ENCODE measurements around the gene MLST8.
A peak's percentile ranks its signal among the peaks of the same experiment; 100 is the strongest.

The MLST8 gene

DNA sequence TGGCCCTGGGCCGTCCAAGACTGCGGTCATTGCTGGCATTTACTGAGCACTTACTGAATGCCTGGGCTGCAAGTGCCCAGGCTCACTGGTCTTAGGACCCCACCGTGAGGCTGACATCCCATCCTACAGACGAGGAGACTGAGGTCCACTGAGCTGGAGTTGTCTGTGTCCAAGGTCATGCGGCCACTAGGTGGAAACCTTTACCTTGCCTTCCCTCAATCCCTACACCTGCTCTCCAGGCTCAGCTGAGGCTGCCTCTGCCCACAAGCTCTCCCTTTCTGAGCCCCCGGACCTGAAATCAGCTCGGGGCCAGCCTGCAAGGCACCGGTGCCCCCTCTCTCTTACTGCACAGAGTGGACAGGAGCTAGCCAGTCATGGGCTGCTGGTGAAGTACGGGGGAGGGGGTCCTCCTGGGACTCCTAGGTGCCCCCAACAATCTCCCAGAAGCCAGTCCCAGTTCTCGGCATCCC lies 10.4 kb upstream of the MLST8 start:
- TF ChIP-seq RAD21 (IDR thresholded peaks at IDR 0.05; ENCODE audit: low read depth), result peak; percentile 79
- TF ChIP-seq NFIC (IDR thresholded peaks at IDR 0.05), result no peak
- no peak for TF ChIP-seq TCF12 (IDR thresholded peaks at IDR 0.05; ENCODE audit: low read depth)
- TF ChIP-seq, protein P1, sequence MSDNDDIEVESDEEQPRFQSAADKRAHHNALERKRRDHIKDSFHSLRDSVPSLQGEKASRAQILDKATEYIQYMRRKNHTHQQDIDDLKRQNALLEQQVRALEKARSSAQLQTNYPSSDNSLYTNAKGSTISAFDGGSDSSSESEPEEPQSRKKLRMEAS (IDR thresholded peaks at IDR 0.05), result 0 out of 2 replicates have a peak, but pooled peaks have one; percentile 9
- TF ChIP-seq TAF1 (IDR thresholded peaks at IDR 0.05; ENCODE audit: low read depth), result no peak

DNA sequence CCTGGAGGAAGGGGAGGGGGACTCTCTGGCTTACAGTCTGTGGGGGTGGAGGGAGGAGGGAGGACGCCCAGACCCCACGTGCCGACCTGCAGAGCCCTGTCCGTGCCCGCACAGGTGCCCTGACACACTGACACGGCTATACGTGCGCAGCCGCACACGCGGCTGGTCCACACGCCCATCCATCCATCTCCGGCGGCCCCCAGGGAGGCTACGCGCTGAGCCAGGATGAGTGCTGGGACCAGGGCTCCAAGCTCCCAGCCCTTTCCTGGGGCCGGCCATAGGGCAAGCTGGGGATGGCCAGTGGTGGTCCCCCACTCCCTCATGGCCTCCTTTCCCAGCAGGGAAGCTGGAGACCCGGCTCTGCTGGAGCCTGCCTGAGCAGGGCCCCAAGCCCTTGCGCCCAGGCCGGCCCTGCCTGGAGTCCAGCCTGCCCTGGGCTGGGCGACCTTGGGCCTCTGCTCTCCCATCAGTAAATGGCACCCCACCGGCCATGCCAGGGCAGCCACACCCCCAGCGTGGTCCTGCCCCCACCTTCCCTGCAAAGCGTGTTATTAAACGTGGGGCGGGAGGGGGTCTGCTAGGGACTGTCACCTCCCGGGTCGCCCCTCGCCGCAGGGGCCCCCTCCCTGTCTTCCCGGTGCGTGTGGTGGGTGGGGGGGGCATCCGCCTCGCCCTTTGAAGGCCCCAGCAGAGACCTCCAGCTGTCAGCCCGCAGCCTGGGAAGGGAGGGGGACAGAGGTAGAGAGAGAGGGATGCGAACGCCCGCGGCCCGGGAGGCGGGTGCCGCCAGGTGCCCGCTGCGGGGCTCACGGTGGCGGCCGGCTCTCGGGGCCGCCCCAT lies 9.7 kb upstream of the MLST8 start:
- TF ChIP-seq TEAD4 (IDR thresholded peaks at IDR 0.05), result no peak
- TF ChIP-seq EGR1 (IDR thresholded peaks at IDR 0.05), result no peak
- TF ChIP-seq, protein P2, sequence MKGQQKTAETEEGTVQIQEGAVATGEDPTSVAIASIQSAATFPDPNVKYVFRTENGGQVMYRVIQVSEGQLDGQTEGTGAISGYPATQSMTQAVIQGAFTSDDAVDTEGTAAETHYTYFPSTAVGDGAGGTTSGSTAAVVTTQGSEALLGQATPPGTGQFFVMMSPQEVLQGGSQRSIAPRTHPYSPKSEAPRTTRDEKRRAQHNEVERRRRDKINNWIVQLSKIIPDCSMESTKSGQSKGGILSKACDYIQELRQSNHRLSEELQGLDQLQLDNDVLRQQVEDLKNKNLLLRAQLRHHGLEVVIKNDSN (IDR thresholded peaks at IDR 0.05), result no peak
- TF ChIP-seq EP300 (IDR thresholded peaks at IDR 0.05; ENCODE audit: borderline replicate concordance), result no peak
- TF ChIP-seq CREB1 (IDR thresholded peaks at IDR 0.05; ENCODE audit: low read depth), result no peak
- no peak for TF ChIP-seq YY1 (IDR thresholded peaks at IDR 0.05; ENCODE audit: low read depth)
- no peak for TF ChIP-seq TCF12 (IDR thresholded peaks at IDR 0.05; ENCODE audit: low read depth)
- TF ChIP-seq, protein P1 (IDR thresholded peaks at IDR 0.05), result no peak
- TF ChIP-seq RAD21 (IDR thresholded peaks at IDR 0.05; ENCODE audit: low read depth), result no peak
- no peak for TF ChIP-seq FOXM1 (IDR thresholded peaks at IDR 0.05; ENCODE audit: borderline replicate concordance, low read depth)
- TF ChIP-seq, protein P3, sequence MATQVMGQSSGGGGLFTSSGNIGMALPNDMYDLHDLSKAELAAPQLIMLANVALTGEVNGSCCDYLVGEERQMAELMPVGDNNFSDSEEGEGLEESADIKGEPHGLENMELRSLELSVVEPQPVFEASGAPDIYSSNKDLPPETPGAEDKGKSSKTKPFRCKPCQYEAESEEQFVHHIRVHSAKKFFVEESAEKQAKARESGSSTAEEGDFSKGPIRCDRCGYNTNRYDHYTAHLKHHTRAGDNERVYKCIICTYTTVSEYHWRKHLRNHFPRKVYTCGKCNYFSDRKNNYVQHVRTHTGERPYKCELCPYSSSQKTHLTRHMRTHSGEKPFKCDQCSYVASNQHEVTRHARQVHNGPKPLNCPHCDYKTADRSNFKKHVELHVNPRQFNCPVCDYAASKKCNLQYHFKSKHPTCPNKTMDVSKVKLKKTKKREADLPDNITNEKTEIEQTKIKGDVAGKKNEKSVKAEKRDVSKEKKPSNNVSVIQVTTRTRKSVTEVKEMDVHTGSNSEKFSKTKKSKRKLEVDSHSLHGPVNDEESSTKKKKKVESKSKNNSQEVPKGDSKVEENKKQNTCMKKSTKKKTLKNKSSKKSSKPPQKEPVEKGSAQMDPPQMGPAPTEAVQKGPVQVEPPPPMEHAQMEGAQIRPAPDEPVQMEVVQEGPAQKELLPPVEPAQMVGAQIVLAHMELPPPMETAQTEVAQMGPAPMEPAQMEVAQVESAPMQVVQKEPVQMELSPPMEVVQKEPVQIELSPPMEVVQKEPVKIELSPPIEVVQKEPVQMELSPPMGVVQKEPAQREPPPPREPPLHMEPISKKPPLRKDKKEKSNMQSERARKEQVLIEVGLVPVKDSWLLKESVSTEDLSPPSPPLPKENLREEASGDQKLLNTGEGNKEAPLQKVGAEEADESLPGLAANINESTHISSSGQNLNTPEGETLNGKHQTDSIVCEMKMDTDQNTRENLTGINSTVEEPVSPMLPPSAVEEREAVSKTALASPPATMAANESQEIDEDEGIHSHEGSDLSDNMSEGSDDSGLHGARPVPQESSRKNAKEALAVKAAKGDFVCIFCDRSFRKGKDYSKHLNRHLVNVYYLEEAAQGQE (IDR thresholded peaks at IDR 0.05; ENCODE audit: low read depth), result no peak
- no peak for TF ChIP-seq NFIC (IDR thresholded peaks at IDR 0.05)
- TF ChIP-seq TAF1 (IDR thresholded peaks at IDR 0.05; ENCODE audit: low read depth), result no peak
- TF ChIP-seq CEBPB (IDR thresholded peaks at IDR 0.05), result no peak
- no peak for TF ChIP-seq ZBTB7A (IDR thresholded peaks at IDR 0.05; ENCODE audit: low read depth)

DNA sequence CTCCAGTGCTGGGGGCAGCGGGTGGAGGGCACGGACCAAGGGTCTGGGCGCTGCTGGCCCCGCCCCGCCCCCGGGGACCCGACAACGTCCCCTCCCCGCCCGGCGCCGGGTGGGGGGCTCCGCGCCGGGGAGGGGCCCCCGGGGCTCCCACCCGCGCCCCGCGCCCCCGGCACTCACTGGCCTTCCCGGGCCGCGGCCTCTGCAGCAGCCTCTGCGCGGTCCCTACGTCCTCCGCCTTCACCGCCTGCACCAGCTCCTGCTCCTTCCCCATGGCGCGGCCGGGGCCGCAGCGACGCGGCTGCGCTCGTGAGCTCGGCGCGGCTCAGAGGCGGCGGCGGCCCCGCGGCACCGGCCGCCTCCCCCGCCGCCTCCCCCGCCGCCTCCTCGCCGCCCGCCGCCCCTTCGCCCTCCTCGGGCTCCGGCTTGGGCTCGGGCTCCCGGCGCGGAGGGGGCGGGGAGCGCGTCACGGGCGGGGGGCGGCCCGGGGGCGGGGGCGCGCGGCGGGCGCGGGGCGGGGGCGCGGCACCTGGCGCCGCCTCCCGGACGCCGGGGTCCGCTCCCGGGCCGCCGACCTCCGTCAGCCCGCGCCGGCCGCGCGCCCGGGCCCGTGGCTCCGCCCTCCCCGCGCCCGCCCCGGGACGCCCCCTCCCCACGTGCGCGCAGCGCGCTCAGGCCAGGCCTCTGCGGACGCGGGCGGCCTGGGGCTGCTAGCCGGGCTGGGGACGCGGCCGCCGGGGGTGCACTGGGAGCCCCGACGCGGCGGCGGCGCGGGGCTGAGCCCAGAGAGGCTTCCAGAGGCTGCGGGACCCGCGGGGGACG lies 8.9 kb upstream of the MLST8 start, which contains the start of gene CASKIN1:
Gene CASKIN1, minus strand, starts transcription at position 444 of the 819 bp plus-strand sequence. Its CDS starts 173 bp downstream, at position 271.
- TF ChIP-seq TAF1 (IDR thresholded peaks at IDR 0.05; ENCODE audit: low read depth), result no peak; the same call in 1 of the 2 replicates
- TF ChIP-seq, protein P1 (IDR thresholded peaks at IDR 0.05), result 0 out of 2 replicates have a peak, but pooled peaks have one; percentile 29

DNA sequence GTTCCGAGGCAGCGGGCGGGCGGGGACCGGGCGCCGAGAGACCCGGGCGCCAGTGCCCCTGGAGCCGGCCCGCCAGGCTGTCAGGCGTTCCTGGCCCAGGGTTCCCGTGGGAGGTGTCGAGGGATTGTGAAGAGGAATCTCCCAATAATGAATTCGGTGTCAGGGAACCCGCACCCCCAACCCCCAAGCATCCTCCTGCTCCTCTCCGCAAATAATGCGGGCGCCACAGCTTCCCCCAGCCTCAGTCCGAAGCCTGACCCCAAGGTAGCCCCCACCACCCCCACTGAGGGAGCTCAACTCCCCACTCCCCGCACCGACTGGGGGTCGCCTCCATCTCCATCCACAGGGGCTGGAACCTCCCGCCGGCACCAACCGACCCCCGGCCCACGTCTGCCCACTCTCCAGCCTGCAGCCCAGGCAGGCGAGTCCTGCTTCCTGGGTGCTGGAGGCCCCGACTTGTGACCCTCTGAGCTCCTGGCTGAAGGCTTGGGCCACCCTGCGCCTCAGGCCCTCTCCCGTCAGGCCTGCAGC lies 8.2 kb upstream of the MLST8 start:
- TF ChIP-seq, protein P1 (IDR thresholded peaks at IDR 0.05), result no peak

DNA sequence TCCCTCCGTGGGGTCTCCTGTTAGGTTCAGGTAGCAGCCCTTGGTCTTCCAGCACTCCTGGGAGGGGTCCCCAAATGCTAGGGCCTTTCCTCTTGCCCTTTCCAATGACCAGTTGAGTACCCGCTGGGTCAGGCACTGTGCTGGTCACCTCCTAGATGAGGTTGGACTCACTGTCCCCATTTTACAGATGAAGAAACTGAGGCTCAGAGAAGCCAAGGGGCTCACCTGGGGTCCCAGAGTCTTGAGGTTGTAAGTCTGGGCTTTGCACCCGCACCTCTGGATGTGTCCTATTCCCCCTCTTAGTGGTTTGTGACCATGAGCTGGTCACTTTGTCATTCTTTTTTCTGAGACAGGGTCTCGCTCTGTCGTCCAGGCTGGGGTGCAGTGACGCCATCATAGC lies 7.5 kb upstream of the MLST8 start:
- TF ChIP-seq, protein P1 (IDR thresholded peaks at IDR 0.05), result no peak
- TF ChIP-seq TEAD4 (IDR thresholded peaks at IDR 0.05), result no peak
- TF ChIP-seq ZBTB7A (IDR thresholded peaks at IDR 0.05; ENCODE audit: low read depth), result no peak
- no peak for TF ChIP-seq CEBPB (IDR thresholded peaks at IDR 0.05)
- TF ChIP-seq EP300 (IDR thresholded peaks at IDR 0.05; ENCODE audit: borderline replicate concordance), result no peak
- TF ChIP-seq TAF1 (IDR thresholded peaks at IDR 0.05; ENCODE audit: low read depth), result no peak
- no peak for TF ChIP-seq TCF12 (IDR thresholded peaks at IDR 0.05; ENCODE audit: low read depth)
- TF ChIP-seq CREB1 (IDR thresholded peaks at IDR 0.05; ENCODE audit: low read depth), result no peak
- TF ChIP-seq, protein P2 (IDR thresholded peaks at IDR 0.05), result no peak
- TF ChIP-seq FOXM1 (IDR thresholded peaks at IDR 0.05; ENCODE audit: borderline replicate concordance, low read depth), result no peak
- TF ChIP-seq RAD21 (IDR thresholded peaks at IDR 0.05; ENCODE audit: low read depth), result no peak
- no peak for TF ChIP-seq NFIC (IDR thresholded peaks at IDR 0.05)
- no peak for TF ChIP-seq EGR1 (IDR thresholded peaks at IDR 0.05)
- TF ChIP-seq, protein P3 (IDR thresholded peaks at IDR 0.05; ENCODE audit: low read depth), result no peak
- no peak for TF ChIP-seq YY1 (IDR thresholded peaks at IDR 0.05; ENCODE audit: low read depth)

Data from Ishikawa (cell line).